H1 (cell line): Measurements from ENCODE around the gene CORT. TPM values are rescaled to one million over a fixed set of nuclear protein-coding genes. Genes with fewer than 3 reads are reported as not detected.

ENCODE experiments used
- KDM1A ChIP-seq: fragments of 200-600, 300-600 bp; sonication (generic); IDR thresholded peaks from 2 replicates; pipeline ENCODE4 v1.7.1; 2016; ENCODE audit warnings: mild to moderate bottlenecking, low read length, borderline replicate concordance
- polyA plus RNA-seq, 7 experiments: library from polyadenylated mRNA; depleted of rRNA in 3 of 7; stranded (reverse) in 5 of 7; unstranded in 2 of 7; fragments of >200 nt in 5 of 7; fragments of 200-250 nt in 2 of 7; gene quantifications; 1 replicate in 5 of 7; 2 replicates in 1 of 7; 4 replicates in 1 of 7; pipeline versions ENCODE4 v1.2.1 to v1.2.3, GENCODE V29; 2011 to 2013; ENCODE audit warnings: missing spikeins in 2 of 7, mixed read lengths in 2 of 7
- total RNA-seq: library from RNA; stranded (reverse); fragmentation: NEBNext Ultra II Directional; extraction: Animal tissue kit (Norgen Biotek cat#: 25700); gene quantifications from 2 replicates; pipeline ENCODE4 v1.2.1, GENCODE V29; 2021

CORT gene
- total and polyA plus RNA-seq, 2 of the 8 experiments (the other 6 are each of a cell fraction or from before 2014, with no cell fraction given): 0.15 to 0.30 TPM

DNA sequence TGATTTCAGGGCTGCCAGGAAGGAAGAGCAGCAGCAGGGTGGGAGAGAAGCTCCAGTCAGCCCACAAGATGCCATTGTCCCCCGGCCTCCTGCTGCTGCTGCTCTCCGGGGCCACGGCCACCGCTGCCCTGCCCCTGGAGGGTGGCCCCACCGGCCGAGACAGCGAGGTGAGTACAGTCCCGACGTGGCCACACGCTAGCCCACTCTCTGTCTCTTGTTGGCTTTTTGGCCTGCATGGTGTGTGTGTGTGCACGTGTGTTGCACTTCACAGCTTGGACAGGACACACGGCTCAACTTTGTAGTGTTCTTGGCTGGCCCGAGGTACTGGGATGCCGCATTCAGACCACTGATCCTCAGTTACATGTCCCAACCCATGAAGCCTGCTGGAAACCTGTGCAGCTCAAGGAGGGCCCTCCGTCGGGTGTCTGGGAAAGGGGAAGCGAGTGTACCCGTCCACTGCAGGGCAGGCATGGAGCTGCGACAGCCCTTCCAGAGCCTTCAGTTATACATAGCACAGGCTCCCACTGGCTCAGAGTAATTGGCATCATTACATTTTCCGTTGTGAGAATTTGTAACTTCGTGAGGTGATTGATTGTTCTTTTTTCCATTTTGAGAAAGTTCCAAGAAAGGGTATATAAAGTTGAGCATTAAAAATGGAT lies 454 bp downstream of the CORT start (continued):
- no peak for TF ChIP-seq KDM1A
